GM12878 (cell line): Measurements from ENCODE around the gene PCDHGA1. TPM values are rescaled to one million over a fixed set of nuclear protein-coding genes. Genes with fewer than 3 reads are reported as not detected.

Source experiments
- CREB1 ChIP-seq: IDR thresholded peaks from 2 replicates; pipeline ENCODE4 v1.6.1; 2012; ENCODE audit warnings: low read depth, mild to moderate bottlenecking, inconsistent platforms
- EZH2 ChIP-seq: IDR thresholded peaks from 2 replicates; pipeline ENCODE4 v1.6.1; 2012; ENCODE audit warnings: low read depth, mild to moderate bottlenecking, control low read depth, inconsistent platforms, low read length, borderline replicate concordance; ENCODE audit not compliant: control insufficient read depth
- NR2F1 ChIP-seq: fragments of 450-650 bp; conservative IDR thresholded peaks from 2 replicates; pipeline ENCODE4 v1.6.1; 2017; ENCODE audit warnings: mild to moderate bottlenecking
- POLR2A ChIP-seq: IDR thresholded peaks from 2 replicates; pipeline ENCODE4 v1.6.1; 2011; ENCODE audit warnings: low read depth, mild to moderate bottlenecking, low read length
- RAD21 ChIP-seq: IDR thresholded peaks from 2 replicates; pipeline ENCODE4 v1.6.1; 2011; ENCODE audit warnings: mild to moderate bottlenecking, low read depth, low read length, moderate library complexity; ENCODE audit not compliant: insufficient read depth
- RCOR1 ChIP-seq: conservative IDR thresholded peaks from 2 replicates; pipeline ENCODE4 v1.6.1; 2012; ENCODE audit warnings: low read depth, low read length, improper control_type of control experiment
- SMAD5 ChIP-seq: IDR thresholded peaks from 2 replicates; pipeline ENCODE4 v1.6.1; 2016; ENCODE audit warnings: antibody characterized with exemption, low read depth
- STAT1 ChIP-seq: fragments of 450-650 bp; conservative IDR thresholded peaks from 2 replicates; pipeline ENCODE4 v1.6.1; 2014; ENCODE audit warnings: antibody characterized with exemption, mild to moderate bottlenecking
- STAT3 ChIP-seq: IDR thresholded peaks from 2 replicates; pipeline ENCODE4 v1.6.1; 2011; ENCODE audit warnings: low read depth, low read length, improper control_type of control experiment
- TAF1 ChIP-seq: IDR thresholded peaks from 2 replicates; pipeline ENCODE4 v1.6.1; 2011; ENCODE audit warnings: mild to moderate bottlenecking, low read depth, low read length, borderline replicate concordance
- TCF7 ChIP-seq: IDR thresholded peaks from 2 replicates; pipeline ENCODE4 v1.6.1; 2014; ENCODE audit warnings: antibody characterized with exemption, borderline replicate concordance
- WRNIP1 ChIP-seq: IDR thresholded peaks from 2 replicates; pipeline ENCODE4 v1.6.1; 2011; ENCODE audit warnings: low read depth, low read length, improper control_type of control experiment, borderline replicate concordance
- YY1 ChIP-seq: IDR thresholded peaks from 2 replicates; pipeline ENCODE4 v1.6.1; 2011; ENCODE audit warnings: low read depth, mild to moderate bottlenecking, low read length
- ZNF384 ChIP-seq: IDR thresholded peaks from 2 replicates; pipeline ENCODE4 v1.6.1; 2012; ENCODE audit warnings: low read depth, mild to moderate bottlenecking, low read length, improper control_type of control experiment, borderline replicate concordance
- ZNF622 ChIP-seq: fragments of 450-650 bp; IDR thresholded peaks from 2 replicates; pipeline ENCODE4 v1.6.1; 2017; ENCODE audit warnings: mild to moderate bottlenecking, inconsistent platforms
- ZSCAN29 ChIP-seq: fragments of 450-650 bp; IDR thresholded peaks from 2 replicates; pipeline ENCODE4 v1.6.1; 2017; ENCODE audit warnings: mild to moderate bottlenecking, moderate library complexity
- polyA plus RNA-seq, 11 experiments: library from polyadenylated mRNA; depleted of rRNA in 4 of 11; unstranded in 6 of 11; stranded (reverse) in 5 of 11; fragments of >200 nt; fragmentation: Nextera tagmentation in 4 of 11; fragmentation: Illumina TruSeq in 1 of 11; extraction: Ambion mirVana in 4 of 11; extraction: Trizol in 1 of 11; gene quantifications; 1 replicate in 1 of 11; 2 replicates in 10 of 11; pipeline versions ENCODE4 v1.2.1 to v1.2.3, GENCODE V29; 2011 to 2016; ENCODE audit warnings: inconsistent platforms in 2 of 11, missing spikeins in 2 of 11, low read depth in 1 of 11
- total RNA-seq, 4 experiments: library from RNA; depleted of rRNA in 3 of 4; stranded (reverse); fragments of >200 nt in 3 of 4; fragmentation: Illumina TruSeq in 1 of 4; extraction: Trizol in 1 of 4; gene quantifications; 2 replicates each; pipeline versions ENCODE4 v1.2.1 to v1.2.3, GENCODE V29; 2013 to 2021
- TF ChIP-seq, protein P1 (sequence below): fragments of 450-650 bp; IDR thresholded peaks from 2 replicates; pipeline ENCODE4 v1.6.1; 2016; ENCODE audit warnings: mild to moderate bottlenecking
- TF ChIP-seq, protein P2 (sequence below): IDR thresholded peaks from 2 replicates; pipeline ENCODE4 v1.6.1; 2012; ENCODE audit warnings: low read depth, low read length, improper control_type of control experiment
- TF ChIP-seq, protein P3 (sequence below): IDR thresholded peaks from 2 replicates; pipeline ENCODE4 v1.6.1; 2012; ENCODE audit warnings: low read depth, low read length, improper control_type of control experiment
- TF ChIP-seq, protein P4 (sequence below): IDR thresholded peaks from 2 replicates; pipeline ENCODE4 v1.6.1; 2011; ENCODE audit warnings: borderline replicate concordance, low read depth, mild to moderate bottlenecking, moderate library complexity, low read length; ENCODE audit not compliant: insufficient read depth, poor library complexity, severe bottlenecking
- TF ChIP-seq, protein P5 (sequence below): fragments of 450-650 bp; formaldehyde crosslinking; IDR thresholded peaks from 2 replicates; pipeline ENCODE4 v1.4.0; 2020; ENCODE audit warnings: mild to moderate bottlenecking, moderate library complexity

PCDHGA1 gene
- total and polyA plus RNA-seq, 10 of the 15 experiments (the other 5 are each of a cell fraction or from before 2014, with no cell fraction given), result 0.02 to 0.51 (median 0.19) TPM; not detected in 3

DNA sequence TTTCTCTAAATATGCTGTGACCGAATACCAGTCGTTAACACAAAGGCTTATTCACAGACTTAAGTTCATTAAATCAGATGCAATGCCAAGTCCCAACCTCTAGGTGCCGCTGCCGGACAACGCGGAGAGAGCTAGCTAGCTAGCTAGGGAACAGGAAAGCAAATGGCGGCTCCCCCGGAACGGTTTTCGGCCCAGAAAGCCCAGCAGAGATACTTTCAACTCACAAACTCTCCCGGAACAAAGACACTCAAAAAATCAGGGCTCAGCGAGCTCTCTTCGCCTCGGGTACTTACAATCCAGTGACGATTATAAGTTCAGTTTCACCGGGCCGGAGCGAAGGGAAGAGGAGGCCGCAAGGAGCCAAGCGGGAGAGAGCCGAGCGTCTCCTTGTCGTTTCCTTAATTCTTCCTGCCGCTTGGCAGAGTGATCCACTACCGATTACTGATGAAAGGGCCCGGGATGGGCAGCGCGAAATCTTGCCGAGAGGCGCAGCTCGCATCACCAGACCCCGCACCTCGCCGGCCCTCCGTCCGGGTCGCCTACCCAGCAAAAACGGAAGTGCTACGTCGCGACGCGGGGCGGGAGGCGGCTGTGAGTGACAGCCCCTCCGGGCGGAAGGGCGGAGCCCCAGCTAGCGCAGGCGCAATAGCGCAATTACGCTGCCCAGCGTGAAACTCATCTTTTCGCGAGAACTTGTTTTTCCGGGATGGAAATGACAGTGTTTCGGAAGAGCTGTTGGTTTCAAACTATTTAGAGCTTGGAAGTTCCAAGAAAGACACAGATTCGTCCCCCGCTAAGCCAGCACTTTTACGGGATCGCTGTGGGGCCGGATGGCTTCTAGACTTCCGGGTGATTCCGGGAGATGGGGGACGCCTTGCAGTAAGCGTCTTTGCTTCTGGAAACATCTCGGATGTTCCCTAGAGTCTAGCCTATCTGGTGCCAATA is 9.8 kb upstream of the PCDHGA1 start, which contains the start of gene TAF7 (continued):
- TF ChIP-seq, protein P1, sequence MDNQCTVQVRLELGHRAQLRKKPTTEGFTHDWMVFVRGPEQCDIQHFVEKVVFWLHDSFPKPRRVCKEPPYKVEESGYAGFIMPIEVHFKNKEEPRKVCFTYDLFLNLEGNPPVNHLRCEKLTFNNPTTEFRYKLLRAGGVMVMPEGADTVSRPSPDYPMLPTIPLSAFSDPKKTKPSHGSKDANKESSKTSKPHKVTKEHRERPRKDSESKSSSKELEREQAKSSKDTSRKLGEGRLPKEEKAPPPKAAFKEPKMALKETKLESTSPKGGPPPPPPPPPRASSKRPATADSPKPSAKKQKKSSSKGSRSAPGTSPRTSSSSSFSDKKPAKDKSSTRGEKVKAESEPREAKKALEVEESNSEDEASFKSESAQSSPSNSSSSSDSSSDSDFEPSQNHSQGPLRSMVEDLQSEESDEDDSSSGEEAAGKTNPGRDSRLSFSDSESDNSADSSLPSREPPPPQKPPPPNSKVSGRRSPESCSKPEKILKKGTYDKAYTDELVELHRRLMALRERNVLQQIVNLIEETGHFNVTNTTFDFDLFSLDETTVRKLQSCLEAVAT, result no peak; the same call in 1 of the 2 replicates
- no peak for TF ChIP-seq STAT3
- TF ChIP-seq ZSCAN29, result no peak
- peak; percentile 98 for TF ChIP-seq YY1
- peak; percentile 30; the same call in 1 of the 2 replicates for TF ChIP-seq STAT1
- peak; percentile 92 for TF ChIP-seq TAF1
- no peak for TF ChIP-seq RCOR1
- TF ChIP-seq, protein P2, sequence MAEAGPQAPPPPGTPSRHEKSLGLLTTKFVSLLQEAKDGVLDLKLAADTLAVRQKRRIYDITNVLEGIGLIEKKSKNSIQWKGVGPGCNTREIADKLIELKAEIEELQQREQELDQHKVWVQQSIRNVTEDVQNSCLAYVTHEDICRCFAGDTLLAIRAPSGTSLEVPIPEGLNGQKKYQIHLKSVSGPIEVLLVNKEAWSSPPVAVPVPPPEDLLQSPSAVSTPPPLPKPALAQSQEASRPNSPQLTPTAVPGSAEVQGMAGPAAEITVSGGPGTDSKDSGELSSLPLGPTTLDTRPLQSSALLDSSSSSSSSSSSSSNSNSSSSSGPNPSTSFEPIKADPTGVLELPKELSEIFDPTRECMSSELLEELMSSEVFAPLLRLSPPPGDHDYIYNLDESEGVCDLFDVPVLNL, result no peak
- no peak for TF ChIP-seq EZH2
- peak; percentile 88 for TF ChIP-seq SMAD5
- peak; percentile 87 for TF ChIP-seq CREB1
- TF ChIP-seq, protein P3, sequence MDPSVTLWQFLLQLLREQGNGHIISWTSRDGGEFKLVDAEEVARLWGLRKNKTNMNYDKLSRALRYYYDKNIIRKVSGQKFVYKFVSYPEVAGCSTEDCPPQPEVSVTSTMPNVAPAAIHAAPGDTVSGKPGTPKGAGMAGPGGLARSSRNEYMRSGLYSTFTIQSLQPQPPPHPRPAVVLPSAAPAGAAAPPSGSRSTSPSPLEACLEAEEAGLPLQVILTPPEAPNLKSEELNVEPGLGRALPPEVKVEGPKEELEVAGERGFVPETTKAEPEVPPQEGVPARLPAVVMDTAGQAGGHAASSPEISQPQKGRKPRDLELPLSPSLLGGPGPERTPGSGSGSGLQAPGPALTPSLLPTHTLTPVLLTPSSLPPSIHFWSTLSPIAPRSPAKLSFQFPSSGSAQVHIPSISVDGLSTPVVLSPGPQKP, result peak; percentile 92
- TF ChIP-seq TCF7, result no peak
- TF ChIP-seq NR2F1, result 0 out of 2 replicates have a peak, but pooled peaks have one; percentile 28
- TF ChIP-seq, protein P4, sequence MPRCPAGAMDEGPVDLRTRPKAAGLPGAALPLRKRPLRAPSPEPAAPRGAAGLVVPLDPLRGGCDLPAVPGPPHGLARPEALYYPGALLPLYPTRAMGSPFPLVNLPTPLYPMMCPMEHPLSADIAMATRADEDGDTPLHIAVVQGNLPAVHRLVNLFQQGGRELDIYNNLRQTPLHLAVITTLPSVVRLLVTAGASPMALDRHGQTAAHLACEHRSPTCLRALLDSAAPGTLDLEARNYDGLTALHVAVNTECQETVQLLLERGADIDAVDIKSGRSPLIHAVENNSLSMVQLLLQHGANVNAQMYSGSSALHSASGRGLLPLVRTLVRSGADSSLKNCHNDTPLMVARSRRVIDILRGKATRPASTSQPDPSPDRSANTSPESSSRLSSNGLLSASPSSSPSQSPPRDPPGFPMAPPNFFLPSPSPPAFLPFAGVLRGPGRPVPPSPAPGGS, result no peak
- peak; percentile 70 for TF ChIP-seq RAD21
- no peak for TF ChIP-seq ZNF384
- TF ChIP-seq WRNIP1, result peak; percentile 82; the same call in 1 of the 2 replicates
- TF ChIP-seq ZNF622, result no peak
- TF ChIP-seq, protein P5, sequence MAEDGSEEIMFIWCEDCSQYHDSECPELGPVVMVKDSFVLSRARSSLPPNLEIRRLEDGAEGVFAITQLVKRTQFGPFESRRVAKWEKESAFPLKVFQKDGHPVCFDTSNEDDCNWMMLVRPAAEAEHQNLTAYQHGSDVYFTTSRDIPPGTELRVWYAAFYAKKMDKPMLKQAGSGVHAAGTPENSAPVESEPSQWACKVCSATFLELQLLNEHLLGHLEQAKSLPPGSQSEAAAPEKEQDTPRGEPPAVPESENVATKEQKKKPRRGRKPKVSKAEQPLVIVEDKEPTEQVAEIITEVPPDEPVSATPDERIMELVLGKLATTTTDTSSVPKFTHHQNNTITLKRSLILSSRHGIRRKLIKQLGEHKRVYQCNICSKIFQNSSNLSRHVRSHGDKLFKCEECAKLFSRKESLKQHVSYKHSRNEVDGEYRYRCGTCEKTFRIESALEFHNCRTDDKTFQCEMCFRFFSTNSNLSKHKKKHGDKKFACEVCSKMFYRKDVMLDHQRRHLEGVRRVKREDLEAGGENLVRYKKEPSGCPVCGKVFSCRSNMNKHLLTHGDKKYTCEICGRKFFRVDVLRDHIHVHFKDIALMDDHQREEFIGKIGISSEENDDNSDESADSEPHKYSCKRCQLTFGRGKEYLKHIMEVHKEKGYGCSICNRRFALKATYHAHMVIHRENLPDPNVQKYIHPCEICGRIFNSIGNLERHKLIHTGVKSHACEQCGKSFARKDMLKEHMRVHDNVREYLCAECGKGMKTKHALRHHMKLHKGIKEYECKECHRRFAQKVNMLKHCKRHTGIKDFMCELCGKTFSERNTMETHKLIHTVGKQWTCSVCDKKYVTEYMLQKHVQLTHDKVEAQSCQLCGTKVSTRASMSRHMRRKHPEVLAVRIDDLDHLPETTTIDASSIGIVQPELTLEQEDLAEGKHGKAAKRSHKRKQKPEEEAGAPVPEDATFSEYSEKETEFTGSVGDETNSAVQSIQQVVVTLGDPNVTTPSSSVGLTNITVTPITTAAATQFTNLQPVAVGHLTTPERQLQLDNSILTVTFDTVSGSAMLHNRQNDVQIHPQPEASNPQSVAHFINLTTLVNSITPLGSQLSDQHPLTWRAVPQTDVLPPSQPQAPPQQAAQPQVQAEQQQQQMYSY (CRISPR knock-in tag), result no peak
- TF ChIP-seq POLR2A, result peak; percentile 99
